Measurements from ENCODE around the gene ADGRV1. TPM values are rescaled to one million over a fixed set of nuclear protein-coding genes. Genes with fewer than 3 reads are reported as not detected.
A peak's percentile ranks its signal among the peaks of the same experiment; 100 is the strongest.

The ADGRV1 gene
- total and polyA plus RNA-seq, 9 of the 15 experiments (the other 6 are each of a cell fraction or from before 2014, with no cell fraction given): 21.7 to 156 (median 58.2) TPM

- TF ChIP-seq U2AF1 (optimal IDR thresholded peaks at IDR 0.05; ENCODE audit: low read depth, low read length) (no peak), NR4A1 (CRISPR knock-in tag; IDR thresholded peaks at IDR 0.05) (no peak), NR4A1 (tag; IDR thresholded peaks at IDR 0.05) (peak; percentile 84), ZNF23 (CRISPR knock-in tag; IDR thresholded peaks at IDR 0.05) (peak; percentile 51; the same call in 1 of the 2 replicates), ZBTB49 (CRISPR knock-in tag; IDR thresholded peaks at IDR 0.05; ENCODE audit: borderline replicate concordance) (no peak), HEY1 (CRISPR knock-in tag; IDR thresholded peaks at IDR 0.05; ENCODE audit: borderline replicate concordance) (peak; percentile 96), CBX1 (IDR thresholded peaks at IDR 0.05; ENCODE audit: low read depth) (peak; percentile 45; the same call in 1 of the 2 replicates), NUFIP1 (IDR thresholded peaks at IDR 0.05; ENCODE audit: partially characterized antibody) (peak; percentile 34), TRIM28 (IDR thresholded peaks at IDR 0.05) (peak; percentile 53; the same call in 1 of the 2 replicates), MCM7 (IDR thresholded peaks at IDR 0.05) (no peak), DNMT1 (IDR thresholded peaks at IDR 0.05) (no peak), AFF4 (CRISPR knock-in tag; IDR thresholded peaks at IDR 0.05) (peak; percentile 88; the same call in 1 of the 2 replicates), PPARD (CRISPR knock-in tag; IDR thresholded peaks at IDR 0.05) (no peak), E2F3 (CRISPR knock-in tag; IDR thresholded peaks at IDR 0.05) (0 out of 2 replicates have a peak, but pooled peaks have one; percentile 39), NFIX (CRISPR knock-in tag; IDR thresholded peaks at IDR 0.05; ENCODE audit: low read depth) (no peak), JUNB (CRISPR knock-in tag; conservative IDR thresholded peaks at IDR 0.05) (no peak), JUN (IDR thresholded peaks at IDR 0.05; ENCODE audit: borderline replicate concordance, low read depth, low read length) (peak; percentile 93), JUN (CRISPR knock-in tag; IDR thresholded peaks at IDR 0.05; ENCODE audit: borderline replicate concordance) (no peak), RFX7 (CRISPR knock-in tag; IDR thresholded peaks at IDR 0.05) (no peak), ZNF277 (CRISPR knock-in tag; IDR thresholded peaks at IDR 0.05; ENCODE audit: borderline replicate concordance) (no peak), THRB (CRISPR knock-in tag; conservative IDR thresholded peaks at IDR 0.05) (peak; percentile 97), GATAD2A (IDR thresholded peaks at IDR 0.05) (no peak; the same call in 1 of the 2 replicates), SETDB1 (IDR thresholded peaks at IDR 0.05; ENCODE audit: low read length) (no peak)
These were observed 424.6 kb downstream of the ADGRV1 start (continued) for GRCh38 chr5:90983148-90983547.

Measured in K562 (cell line).